RCC 7860 (cell line): ENCODE measurements around the gene ATG4B.
"Not testable (repeated sequence)": the region's sequence is repeated elsewhere in the genome, so short reads cannot be mapped to it uniquely, and the experiment has no call there.

Experiments
- DNase-seq: peaks from one replicate; pipeline ENCODE4 v3.0.0-alpha.2; 2015; ENCODE audit warnings: low spot score
- FAIRE-seq: peaks from 2 replicates; lab custom pipeline; 2012; peaks lifted over from hg19 to GRCh38; lab: Jason Lieb, UNC

The ATG4B gene

DNA sequence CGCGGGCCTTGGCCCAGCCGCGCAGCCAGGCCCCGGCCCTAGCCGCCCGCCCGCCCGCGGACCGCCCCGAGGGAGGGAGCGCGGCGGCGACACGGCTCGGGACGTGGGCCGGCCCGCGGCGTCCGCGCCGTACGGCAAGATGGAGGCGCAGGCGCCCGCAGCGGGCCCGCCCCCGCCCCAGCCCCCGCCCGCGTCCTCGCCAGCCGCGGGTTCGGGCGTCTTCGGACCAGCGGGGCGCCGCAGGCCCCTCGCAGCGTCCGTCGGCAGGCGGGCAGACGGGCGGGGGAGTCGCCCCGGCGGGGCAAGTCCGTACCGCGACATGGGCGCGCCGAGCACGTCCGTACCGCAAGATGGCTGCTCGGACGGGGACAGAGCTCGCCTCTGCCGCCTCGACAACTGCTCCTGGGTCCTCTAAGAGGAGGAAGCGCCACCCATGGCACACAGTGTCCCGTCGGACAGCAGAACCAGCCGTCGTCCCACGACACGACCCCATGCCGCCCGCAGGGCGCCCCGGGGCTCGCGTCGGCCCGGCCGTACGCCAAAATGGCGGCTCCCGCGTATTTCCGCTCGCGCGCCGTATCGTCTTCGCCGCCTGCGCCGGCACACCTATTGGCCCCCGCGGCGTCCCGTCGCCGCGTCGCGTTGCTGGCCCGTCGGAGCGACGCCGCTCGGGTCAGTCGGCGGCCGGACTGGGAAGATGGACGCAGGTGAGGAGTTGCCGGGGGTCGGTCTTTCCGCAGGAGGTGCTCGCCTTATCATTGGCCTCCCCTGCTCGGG lies at the start of gene ATG4B, which contains the start of gene THAP4:
Gene ATG4B, plus strand, starts transcription at position 676 of the 777 bp plus-strand sequence. Its CDS starts 22 bp downstream, at position 698.
Gene THAP4, minus strand, starts transcription at position 141 of the 777 bp plus-strand sequence. CDS start 141 bp downstream, outside the sequence.
- DNase-seq (peak; percentile 72), FAIRE-seq (no peak)

DNA sequence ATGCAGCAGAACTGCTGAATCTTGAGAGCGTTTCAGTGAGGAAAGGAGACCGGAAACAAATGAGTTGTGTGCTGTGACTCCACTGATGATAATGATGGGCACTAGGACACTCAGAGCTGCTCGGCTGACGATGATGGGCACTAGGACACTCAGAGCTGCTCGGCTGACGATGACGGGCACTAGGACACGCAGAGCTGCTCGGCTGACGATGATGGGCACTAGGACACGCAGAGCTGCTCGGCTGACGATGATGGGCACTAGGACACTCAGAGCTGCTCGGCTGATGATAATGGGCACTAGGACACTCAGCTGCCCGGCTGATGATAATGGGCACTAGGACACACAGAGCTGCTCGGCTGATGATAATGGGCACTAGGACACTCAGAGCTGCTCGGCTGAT lies 47.6 kb upstream of the ATG4B start:
- not testable (repeated sequence) for FAIRE-seq, DNase-seq

DNA sequence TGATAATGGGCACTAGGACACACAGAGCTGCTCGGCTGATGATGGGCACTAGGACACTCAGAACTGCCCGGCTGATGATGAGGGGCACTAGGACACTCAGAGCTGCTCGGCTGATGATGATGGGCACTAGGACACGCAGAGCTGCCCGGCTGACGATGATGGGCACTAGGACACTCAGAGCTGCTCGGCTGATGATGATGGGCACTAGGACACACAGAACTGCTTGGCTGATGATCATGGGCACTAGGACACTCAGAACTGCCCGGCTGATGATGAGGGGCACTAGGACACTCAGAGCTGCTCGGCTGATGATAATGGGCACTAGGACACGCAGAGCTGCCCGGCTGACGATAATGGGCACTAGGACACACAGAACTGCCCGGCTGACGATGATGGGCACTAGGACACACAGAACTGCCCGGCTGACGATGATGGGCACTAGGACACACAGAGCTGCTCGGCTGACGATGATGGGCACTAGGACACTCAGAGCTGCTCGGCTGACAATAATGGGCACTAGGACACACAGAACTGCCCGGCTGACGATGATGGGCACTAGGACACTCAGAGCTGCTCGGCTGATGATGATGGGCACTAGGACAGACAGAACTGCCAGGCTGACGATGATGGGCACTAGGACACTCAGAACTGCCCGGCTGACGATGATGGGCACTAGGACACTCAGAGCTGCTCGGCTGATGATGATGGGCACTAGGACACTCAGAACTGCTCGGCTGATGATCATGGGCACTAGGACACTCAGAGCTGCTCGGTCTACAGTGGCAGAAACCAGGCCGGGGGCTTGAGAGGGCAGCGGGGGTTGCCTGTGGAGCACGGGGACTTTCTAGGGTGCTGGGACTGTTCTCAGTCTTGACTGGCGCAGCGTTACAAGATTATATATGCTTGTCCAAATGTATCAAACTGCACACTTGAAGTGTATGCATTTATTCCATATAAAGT lies 46.7 kb upstream of the ATG4B start:
- not testable (repeated sequence) for FAIRE-seq, DNase-seq

DNA sequence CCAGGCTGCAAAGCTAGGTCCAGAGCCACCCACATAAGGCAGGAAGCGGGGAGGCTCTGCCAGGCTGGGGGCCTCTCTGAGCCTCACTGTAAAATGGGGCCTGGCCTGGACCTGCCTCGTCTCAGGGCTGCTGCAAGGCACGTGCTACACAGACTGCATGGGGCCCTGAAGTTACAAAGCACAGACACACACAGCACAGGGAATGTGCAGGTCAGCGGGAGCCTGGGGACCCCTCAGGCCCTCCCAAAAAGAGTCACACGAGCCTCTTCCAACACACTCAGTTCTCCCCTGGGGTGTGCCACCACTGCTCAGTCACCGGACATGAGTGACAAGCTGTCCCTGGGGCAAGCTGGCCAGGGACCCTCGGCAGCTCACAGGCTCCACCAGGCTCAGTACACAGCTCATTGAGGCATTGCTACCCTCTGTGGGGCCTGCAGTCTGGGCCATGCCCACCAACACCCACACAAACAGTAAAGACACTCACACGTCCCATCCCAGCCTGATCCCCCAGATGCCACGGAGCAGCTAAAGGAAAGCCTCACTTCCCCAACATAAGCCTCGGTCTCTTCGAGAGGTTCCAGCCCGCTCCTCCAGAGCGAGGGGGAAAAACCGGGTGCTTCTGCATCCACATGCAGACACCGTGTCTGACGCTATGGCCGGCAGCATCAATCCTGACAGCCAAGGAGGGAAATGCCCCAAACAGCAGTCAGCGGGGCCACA lies 45.2 kb upstream of the ATG4B start:
- FAIRE-seq (no peak), DNase-seq (no peak)

DNA sequence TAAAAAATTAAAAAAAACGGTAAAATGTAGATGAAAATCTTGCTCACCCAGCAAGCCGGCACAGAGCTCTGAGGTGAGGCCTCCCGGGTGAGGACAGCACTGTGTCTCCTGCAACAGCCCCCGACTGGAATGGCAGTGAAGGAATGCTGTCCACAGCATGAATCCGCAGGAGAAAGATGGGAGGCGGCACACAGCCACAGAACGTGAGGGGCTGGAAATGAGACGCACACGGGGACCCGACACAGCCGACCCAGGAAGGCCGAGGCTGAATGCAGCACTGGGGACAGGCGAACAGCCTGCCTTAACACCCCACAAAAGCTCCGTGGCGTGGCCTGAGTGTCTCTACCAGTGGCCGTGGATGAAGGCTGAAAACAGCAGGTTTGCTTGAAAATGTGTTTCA lies 44.2 kb upstream of the ATG4B start:
- DNase-seq (no peak), FAIRE-seq (no peak)

DNA sequence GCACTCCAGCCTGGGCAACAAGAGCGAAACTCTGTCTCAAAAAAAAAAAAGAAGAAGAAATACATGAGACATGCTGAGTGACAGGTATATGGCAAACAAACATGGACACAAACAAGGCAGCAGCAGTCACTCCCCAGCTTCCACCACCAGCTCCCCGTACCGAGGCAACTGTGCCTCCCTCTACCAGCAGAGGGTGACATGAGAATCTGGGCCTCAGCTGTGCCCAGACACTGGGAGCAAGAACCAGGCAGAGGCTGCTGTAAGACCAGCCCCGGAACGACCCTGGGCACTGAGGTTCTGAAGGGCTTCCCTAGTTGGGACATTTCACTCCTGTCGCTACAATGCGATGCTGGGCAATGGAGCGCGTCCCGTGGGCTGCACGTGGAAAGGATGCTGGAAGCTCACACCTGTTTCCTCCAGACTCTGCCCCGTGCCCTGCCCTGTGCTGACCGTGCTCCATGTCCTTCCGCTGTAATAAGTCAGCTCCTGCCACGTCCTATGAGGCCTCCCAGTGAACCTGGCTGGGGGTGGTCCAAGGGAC lies 41.8 kb upstream of the ATG4B start:
- DNase-seq (no peak), FAIRE-seq (no peak)

DNA sequence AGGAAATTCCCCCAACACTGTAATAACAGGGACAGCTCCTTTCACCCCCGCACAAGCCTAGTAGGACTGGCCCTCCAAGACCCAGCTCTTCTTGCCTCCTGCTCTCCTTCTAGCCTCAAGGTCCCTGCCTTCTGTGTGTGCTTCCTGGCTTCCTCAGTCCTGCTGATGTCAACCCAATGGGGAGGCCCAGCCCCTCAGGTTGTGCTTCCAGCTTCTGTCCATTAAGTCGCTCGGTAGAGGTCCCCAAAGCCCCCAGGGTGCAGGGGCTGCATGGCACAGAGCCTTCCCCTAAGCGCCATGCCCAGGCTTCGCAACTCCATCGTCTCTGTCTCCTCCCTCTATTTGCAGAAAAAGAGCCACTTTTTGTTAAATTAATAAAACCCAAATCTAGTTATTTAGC lies 39.9 kb upstream of the ATG4B start:
- no peak for DNase-seq
- no peak for FAIRE-seq

DNA sequence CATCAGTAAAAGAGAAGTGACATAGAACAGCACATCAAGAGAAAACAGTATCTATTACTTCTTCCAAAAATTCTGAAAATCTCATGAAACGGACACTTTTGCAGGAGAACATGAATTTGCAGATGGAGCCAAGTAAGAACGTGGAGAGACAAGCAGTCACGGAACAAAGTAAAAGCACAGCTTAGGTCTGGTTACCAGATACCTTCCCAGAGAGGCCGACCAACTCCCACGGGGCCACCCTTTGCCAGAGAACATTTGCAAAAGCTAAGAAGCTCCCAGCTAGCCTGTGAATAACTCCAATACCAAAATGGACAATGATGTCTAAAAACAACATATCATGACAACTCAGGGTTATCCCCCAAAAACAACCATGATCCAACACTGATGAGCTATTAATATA lies 39.4 kb upstream of the ATG4B start:
- FAIRE-seq (no peak), DNase-seq (no peak)

DNA sequence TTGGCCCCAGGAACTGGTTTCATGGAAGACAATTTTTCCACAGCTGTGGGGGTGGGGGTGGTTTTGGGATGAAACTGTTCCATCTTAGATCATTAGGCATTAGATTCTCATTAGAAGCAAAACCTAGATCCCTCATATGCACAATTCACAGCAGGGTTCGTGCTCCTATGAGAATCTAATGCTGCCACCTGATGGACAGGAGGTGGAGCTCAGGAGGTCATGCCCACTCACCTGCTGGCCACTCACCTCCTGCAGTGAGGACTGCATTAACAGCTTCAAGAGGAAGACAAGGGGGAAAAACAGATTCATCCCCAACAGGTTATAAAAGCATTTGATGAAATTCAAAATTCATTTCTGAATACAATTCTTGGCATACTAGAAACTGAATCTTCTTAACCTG lies 39.0 kb upstream of the ATG4B start:
- FAIRE-seq (no peak), DNase-seq (peak; percentile 21)

DNA sequence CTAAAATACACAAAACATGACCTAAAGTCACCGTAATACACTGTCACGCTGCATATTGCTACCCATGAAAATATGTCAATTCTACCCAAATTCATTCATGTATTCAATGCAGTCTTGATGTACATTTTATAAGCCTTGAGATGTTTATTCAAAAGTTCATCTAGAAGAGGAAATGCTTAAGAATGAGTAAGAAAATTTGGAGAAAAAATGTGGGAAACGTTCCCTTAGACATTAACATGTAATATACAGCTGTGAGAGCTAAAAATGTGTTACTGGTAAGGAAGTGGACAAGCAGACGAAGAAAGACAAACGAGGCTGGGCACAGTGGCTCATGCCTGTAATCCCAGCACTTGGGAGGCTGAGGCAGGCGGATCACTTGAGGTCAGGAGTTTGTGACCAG lies 37.9 kb upstream of the ATG4B start:
- DNase-seq (no peak), FAIRE-seq (no peak)

DNA sequence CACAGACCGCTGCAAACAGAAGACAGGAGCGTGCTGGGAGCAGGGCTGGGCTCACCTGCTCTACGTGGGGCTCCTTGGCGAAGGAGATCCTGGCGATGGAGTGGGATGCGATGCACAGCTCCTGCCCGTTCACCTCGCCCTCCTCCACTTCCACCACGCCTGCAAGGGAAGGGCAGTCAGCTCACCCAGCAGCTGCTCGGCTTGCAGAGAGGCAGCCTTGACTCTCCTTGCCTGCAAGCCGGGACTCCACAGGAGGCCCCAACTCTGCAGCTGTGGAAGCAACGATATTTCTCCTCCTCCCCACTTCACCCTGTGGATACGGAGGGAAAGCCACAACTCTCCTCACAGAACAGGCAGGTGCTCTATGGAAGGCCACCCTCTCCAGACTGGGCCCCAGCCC lies 35.7 kb upstream of the ATG4B start:
- DNase-seq (no peak), FAIRE-seq (no peak)

DNA sequence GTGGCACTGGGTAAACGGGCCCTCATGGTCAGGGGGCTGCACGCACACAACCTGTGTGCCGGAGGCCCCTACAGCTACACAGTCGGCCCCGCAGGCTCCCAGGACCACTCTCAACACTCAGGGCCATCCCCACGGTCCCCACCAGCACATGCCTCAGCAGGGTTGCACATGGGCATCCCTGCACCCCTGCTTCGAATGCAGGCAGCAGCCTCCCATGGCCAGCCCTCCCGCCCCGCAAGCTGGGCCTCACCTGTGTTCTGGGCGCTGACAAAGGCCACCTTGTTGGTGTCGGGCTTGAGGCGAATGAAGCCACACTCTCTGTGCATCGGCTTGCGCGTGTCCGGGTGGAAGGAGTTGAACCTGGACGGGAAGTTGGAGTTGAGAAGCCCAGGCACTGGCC lies 34.8 kb upstream of the ATG4B start:
- no peak for FAIRE-seq

DNA sequence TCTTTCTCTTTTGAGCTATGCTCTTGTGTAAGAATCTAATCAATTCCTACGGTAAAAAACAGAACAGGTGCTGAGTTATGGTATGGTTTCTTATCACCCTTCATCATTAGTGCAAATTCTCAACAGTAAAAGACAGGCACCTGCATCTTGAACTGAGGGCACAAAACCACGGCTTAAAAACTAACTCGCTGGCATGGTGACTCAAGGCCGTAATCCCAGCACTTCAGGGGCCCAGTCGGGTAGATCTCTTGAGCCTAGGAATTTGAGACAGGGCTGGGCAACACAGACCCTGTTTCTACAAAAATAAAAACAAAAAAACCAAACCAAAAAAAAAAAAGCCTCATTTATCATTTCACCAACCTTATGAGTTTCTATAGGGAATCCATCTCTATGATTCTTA lies 33.8 kb upstream of the ATG4B start:
- peak; percentile 34 for FAIRE-seq
- DNase-seq = no peak

More for the DNA sequence above, 34.8 kb upstream of the ATG4B start:
- no peak for DNase-seq

DNA sequence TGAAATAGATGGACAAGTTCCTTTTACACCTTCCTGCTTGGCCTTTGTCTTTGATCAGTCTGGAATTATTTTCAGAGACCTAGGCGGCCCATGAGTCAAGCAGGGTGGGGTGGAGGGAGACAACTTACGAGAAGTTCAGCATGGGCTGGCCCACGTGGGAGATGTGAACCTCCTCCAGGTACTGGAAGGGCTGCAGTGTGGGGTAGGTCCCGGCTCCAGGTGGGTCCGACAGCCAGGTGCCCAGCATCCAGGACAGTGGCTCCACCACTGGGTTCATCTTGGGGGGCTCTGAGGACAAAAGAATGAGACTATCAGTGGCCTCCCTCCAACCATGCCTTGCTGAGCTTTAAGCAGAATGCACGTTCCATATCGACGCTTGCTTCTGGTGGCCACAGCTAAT lies 31.3 kb upstream of the ATG4B start:
- FAIRE-seq = no peak

DNA sequence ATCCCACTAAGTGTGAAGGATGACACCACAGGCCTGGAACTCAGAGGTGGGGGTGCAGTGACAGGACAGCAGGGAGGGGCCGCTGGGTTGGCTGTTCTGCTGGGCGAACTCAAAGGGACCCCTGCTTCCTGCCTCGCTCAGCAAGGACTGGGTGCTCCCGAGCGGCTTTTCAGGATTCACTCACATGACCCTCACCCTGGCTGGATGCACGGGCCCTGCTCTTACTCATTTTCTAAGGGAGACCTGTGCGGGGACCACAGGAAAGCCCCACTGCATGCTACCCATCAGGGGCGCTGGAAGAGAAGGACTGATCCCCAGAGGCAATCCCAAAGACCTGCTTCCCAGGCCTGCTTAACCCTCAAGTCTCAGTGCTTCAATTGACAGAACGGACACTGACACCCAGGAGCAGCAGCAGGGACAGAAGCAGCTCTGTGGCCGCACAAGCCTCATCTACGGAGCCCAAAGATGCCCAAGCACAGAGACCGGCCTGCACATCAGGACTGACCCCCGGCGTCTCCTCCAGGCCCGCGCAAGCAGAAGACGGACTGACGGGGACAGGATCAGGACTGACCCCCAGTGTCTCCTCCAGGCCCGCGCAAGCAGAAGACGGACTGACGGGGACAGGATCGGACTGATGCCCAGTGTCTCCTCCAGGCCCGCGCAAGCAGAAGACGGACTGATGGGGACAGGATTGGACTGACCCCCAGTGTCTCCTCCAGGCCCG lies 30.2 kb upstream of the ATG4B start:
- DNase-seq = no peak

More for the DNA sequence above, 31.3 kb upstream of the ATG4B start:
- DNase-seq = no peak

DNA sequence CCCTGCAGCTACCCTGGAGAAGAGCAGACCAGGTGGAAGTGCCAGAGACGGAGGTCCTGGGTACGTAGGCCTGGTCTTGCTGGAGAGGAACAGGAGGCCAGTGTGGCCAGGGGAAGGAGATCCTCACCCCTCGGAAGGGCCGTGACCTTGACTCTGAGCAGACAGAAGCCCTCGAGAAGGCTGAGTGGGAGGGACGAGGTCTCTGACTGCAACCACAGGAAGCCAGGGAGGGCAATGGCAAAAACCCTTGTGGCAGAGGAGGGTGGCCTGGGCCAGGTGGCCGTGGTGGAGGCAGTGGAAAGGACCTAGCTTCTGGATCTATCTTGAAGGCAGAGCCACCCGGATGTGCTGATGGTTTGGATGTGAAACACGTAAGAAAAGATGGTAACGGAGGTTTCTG lies 28.6 kb upstream of the ATG4B start:
- no peak for DNase-seq
- FAIRE-seq = no peak

More for the DNA sequence above, 30.2 kb upstream of the ATG4B start:
- FAIRE-seq = no peak

DNA sequence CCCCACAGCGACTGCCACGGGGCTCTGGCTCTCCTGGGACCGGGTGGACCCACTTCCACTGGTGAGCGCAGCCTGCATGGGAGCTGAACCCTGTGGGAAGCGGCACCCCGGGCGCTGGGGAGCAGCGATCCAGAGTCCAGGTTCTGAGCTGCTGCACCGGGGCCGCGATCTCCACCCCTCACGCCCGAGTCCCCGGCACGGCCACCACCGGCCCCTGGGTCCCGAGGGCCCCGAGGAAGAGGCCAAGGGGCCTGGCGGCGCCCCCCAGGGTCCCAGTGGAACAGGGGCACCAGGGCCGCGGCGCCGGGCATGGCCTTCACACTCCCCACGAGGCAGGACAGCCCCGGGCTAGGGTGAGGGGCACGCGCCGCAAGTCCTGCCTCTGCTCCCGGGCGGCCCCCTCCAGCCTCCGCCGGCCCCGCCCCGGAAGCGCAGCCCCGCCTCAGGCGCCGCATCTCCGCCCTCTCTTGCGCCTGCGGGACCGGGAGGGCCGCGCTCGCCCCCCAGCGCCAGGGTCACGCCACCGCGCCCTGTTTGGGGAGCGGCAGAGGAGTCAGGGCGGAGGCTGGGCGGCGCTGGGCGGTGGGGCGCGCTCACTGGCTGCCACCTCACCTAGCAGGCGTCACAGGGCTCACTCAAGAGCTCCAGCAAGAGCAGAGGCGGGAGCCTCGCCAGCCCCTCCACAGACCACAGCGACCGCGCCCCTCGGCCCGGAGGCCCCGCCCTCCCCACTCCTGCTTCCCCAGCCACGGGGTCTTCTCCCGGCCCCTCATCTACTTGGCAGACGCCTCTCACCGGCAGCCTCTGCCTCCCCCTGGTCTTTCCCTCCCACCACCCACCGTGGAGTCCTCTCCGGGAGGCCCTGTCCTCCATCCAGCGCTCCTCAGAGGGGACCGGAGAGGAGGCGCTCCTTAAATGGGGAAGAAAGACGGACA lies 27.4 kb upstream of the ATG4B start:
- FAIRE-seq (no peak), DNase-seq (peak; percentile 26)

DNA sequence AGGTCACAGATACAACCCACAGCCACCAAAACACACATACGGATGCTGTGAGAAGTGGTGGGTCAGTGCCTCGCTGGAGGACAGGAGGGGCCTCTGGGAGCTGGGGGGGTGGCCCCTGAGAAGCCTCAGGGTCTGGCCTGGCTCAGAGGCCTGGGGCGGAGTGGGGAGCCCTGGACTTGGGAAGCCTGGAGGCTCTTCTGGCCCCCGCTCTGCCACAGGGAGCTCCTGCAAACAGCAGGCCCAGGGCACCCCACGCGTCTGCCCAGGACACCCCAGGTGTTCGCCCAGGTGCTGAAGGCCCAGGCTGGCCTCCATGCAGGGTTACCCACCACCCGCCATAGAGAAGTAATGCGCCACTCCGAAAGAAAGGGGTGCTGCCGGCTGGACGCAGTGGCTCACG lies 26.4 kb upstream of the ATG4B start:
- no peak for FAIRE-seq
- DNase-seq = no peak
